Osteocyte (in vitro differentiated cells): Measurements from ENCODE around the gene CALD1. TPM values are rescaled to one million over a fixed set of nuclear protein-coding genes. Genes with fewer than 3 reads are reported as not detected.
A peak's percentile ranks its signal among the peaks of the same experiment; 100 is the strongest.

Experiments
- DNase-seq: peaks from one replicate; pipeline ENCODE4 v3.0.0; 2021; ENCODE audit warnings: mixed read lengths; ENCODE audit not compliant: unreplicated experiment; ENCODE audit errors: extremely low spot score
- H3K27ac Mint-ChIP-seq: one replicate; pipeline ENCODE4 v1.8.0; 2021; ENCODE audit warnings: mild to moderate bottlenecking, mixed read lengths; ENCODE audit not compliant: unreplicated experiment
- H3K27me3 Mint-ChIP-seq: one replicate; pipeline ENCODE4 v1.8.0; 2021; ENCODE audit warnings: mixed read lengths; ENCODE audit not compliant: unreplicated experiment
- H3K36me3 Mint-ChIP-seq: one replicate; pipeline ENCODE4 v1.8.0; 2021; ENCODE audit warnings: mixed read lengths; ENCODE audit not compliant: unreplicated experiment
- H3K4me1 Mint-ChIP-seq: one replicate; pipeline ENCODE4 v1.8.0; 2021; ENCODE audit warnings: mixed read lengths; ENCODE audit not compliant: unreplicated experiment
- H3K4me3 Mint-ChIP-seq: one replicate; pipeline ENCODE4 v1.8.0; 2021; ENCODE audit warnings: mild to moderate bottlenecking, moderate library complexity, mixed read lengths; ENCODE audit not compliant: unreplicated experiment
- H3K9me3 Mint-ChIP-seq: one replicate; pipeline ENCODE4 v1.8.0; 2021; ENCODE audit warnings: mixed read lengths; ENCODE audit not compliant: unreplicated experiment
- CTCF ChIP-seq: fragments of 200-600 bp; sonication (generic); IDR thresholded peaks from 2 replicates; pipeline ENCODE4 v1.5.0; 2021; ENCODE audit warnings: antibody characterized with exemption, mild to moderate bottlenecking, moderate library complexity
- total RNA-seq: library from RNA; stranded (reverse); gene quantifications from 2 replicates; pipeline ENCODE4 v1.2.1, GENCODE V29; 2021

CALD1 gene
- total RNA-seq, 1 donor from 2014 or later: 807 TPM

DNA sequence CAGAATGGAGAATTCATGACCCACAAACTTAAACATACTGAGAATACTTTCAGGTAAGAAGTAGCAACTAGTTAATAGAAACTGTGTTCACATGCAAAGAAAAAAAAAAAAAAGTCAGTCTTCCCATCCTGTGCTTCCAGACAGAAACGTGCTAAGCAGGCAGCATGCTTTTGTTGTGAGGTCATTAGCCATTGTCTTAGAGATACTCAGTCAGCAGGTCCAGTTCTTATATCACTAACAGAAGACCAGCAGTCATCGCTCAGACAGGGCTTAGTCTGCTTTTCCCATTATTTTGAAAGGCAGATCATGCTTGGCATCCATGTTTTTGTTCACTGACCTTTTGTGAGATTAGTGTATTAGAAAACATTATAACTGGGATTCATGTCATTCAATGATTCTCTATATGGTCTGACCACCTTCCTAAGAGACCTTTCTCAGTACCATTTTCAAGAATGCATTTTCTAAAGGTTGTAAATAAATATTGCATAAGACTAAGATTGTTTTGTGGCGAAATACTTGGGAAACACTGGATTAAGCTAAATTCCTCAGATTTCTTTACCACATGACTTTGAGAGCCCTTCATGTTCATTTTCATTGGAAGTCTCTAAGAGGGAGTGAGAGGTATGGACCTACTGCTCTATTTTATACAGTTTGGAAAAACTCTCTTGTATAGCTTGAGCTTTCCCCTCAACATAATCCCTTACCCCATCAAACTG, 161.9 kb downstream of the CALD1 start:
- no peaks in the 10 kb centered on the region for H3K9me3 Mint-ChIP-seq
- no peak overlapping the region for H3K4me3 Mint-ChIP-seq
- TF ChIP-seq CTCF: no peak
- H3K27ac Mint-ChIP-seq: peak overlapping the region; percentile 80
- no peak for DNase-seq
- H3K27me3 Mint-ChIP-seq: no peaks in the 10 kb centered on the region
- H3K36me3 Mint-ChIP-seq: peaks cover 65% of the 10 kb centered on the region
- H3K4me1 Mint-ChIP-seq: peaks cover 51% of the 10 kb centered on the region

DNA sequence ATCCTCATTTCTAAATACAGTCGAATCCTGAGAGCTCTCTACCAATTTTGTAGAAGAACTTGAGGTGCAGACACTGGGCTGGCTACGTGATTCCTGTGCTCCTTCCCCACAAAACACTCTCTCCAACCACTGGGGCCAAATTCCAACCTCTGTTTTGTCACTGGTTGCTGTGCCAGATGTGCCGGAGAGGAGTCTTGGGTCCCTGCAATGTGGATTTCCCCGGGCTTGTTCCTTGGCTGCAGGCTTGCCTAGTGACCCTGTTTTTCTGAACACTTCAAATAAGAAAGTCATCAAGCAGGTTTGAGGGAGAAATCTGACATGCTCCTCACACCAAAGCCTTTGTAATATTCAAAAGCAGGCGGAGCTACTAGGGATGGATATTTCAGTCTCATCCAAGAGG, 162.5 kb downstream of the CALD1 start:
- DNase-seq: no peak
- Mint-ChIP-seq H3K4me1 (peaks cover 48% of the 10 kb centered on the region), H3K36me3 (peaks cover 65% of the 10 kb centered on the region), H3K27me3 (no peaks in the 10 kb centered on the region), H3K9me3 (no peaks in the 10 kb centered on the region), H3K27ac (peak overlapping the region; percentile 80), H3K4me3 (no peak overlapping the region)
- no peak for TF ChIP-seq CTCF

GRCh38 chr7:134942690-134943466, 163.4 kb downstream of the CALD1 start:
- H3K4me3 Mint-ChIP-seq: no peak overlapping the region
- no peaks in the 10 kb centered on the region for H3K9me3 Mint-ChIP-seq
- peaks cover 69% of the 10 kb centered on the region for H3K36me3 Mint-ChIP-seq
- peak overlapping the region; percentile 57 for H3K27ac Mint-ChIP-seq
- H3K4me1 Mint-ChIP-seq: peaks cover 44% of the 10 kb centered on the region
- TF ChIP-seq CTCF: no peak
- H3K27me3 Mint-ChIP-seq: no peaks in the 10 kb centered on the region
- no peak for DNase-seq

DNA sequence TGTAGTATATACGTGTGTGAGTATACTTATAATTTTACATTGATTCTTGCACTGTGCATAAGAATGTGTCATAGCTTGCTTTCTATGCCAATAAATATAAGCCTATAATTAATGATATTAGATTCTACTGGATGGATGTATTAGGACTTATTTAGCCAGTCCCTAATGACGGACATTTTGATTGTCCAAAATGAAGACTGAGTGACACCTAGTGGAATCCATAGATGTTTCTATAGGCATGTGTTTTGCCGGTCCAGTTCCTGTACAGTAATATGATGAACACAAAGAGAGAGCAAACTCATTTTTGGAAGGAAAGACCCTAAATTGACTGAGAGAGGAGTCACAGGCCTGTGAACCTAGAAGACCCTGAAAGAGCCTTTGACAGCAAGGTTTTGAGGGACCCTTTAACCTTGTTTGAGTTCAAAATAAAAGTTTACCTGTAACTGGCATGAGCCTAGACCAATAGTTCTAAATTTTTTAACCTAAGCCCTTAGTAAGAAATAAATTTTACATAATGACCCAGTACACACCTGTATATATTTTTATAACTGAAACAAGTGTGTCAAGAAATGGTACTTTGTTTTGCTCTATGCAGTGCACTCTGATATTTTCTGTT, 164.5 kb downstream of the CALD1 start:
- H3K4me3 Mint-ChIP-seq: no peak overlapping the region
- H3K36me3 Mint-ChIP-seq: peaks cover 64% of the 10 kb centered on the region
- no peaks in the 10 kb centered on the region for H3K27me3 Mint-ChIP-seq
- H3K4me1 Mint-ChIP-seq: peaks cover 47% of the 10 kb centered on the region
- no peak overlapping the region for H3K27ac Mint-ChIP-seq
- no peaks in the 10 kb centered on the region for H3K9me3 Mint-ChIP-seq
- no peak for DNase-seq
- TF ChIP-seq CTCF: peak; percentile 60

DNA sequence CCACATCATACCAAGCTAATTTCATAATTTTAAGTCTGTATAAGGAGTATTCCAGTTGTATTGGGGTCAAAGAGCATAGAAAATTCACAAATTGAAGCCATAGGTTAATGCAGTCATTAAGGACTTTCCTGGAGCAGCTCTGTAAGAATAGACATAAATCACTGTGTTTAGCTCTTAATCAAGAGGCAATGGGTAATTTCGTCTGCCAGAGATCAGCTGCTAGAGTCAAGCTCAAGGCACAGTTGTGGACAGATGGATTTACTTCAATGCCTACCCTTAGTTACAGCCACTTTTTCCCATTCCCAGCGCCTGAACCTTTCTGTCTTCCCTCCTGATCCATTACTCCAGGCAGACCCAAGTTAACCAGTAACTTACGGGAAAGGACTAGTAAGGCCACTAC, 166.3 kb downstream of the CALD1 start:
- Mint-ChIP-seq H3K4me1 (peaks cover 49% of the 10 kb centered on the region), H3K9me3 (no peaks in the 10 kb centered on the region), H3K27me3 (no peaks in the 10 kb centered on the region), H3K4me3 (no peak overlapping the region), H3K36me3 (peaks cover 70% of the 10 kb centered on the region), H3K27ac (peak overlapping the region; percentile 42)
- no peak for DNase-seq
- TF ChIP-seq CTCF: no peak
